ENCODE data around the gene DEPDC5.

DNA sequence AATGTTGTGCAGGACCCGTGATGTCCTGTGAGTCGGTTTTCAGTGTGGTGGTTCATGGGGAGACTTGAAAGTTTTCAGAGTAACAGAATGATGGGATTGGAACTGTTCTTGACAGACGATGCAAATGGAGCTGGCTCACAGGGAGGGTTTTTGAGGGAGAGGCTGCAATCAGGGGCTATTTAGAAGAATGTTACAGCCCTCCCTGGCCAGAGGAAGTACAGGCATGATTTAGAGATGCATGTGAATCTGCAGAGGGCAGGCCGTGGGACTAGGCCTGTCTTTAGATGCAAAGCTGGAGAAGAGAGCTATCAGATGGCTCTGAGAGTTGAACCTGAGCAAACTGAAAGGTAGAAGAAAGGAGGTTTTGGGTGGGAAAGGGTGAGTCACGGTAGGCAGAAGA is 115.9 kb downstream of the DEPDC5 start:
- TF ChIP-seq POLR2A (IDR thresholded peaks at IDR 0.05), result no peak
- TF ChIP-seq, protein P1, sequence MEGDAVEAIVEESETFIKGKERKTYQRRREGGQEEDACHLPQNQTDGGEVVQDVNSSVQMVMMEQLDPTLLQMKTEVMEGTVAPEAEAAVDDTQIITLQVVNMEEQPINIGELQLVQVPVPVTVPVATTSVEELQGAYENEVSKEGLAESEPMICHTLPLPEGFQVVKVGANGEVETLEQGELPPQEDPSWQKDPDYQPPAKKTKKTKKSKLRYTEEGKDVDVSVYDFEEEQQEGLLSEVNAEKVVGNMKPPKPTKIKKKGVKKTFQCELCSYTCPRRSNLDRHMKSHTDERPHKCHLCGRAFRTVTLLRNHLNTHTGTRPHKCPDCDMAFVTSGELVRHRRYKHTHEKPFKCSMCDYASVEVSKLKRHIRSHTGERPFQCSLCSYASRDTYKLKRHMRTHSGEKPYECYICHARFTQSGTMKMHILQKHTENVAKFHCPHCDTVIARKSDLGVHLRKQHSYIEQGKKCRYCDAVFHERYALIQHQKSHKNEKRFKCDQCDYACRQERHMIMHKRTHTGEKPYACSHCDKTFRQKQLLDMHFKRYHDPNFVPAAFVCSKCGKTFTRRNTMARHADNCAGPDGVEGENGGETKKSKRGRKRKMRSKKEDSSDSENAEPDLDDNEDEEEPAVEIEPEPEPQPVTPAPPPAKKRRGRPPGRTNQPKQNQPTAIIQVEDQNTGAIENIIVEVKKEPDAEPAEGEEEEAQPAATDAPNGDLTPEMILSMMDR (IDR thresholded peaks at IDR 0.05), result no peak

Data from vagina (tissue), 2 donors.